SKM-1 treated with dmso at 0.1 percent for 144 hours (cell line): Measurements from ENCODE around the gene IL11RA.

Experiments
- DNase-seq: peaks from one replicate; lab custom pipeline; 2025; ENCODE audit not compliant: unreplicated experiment; lab: John Stamatoyannopoulos, UW

The IL11RA gene

DNA sequence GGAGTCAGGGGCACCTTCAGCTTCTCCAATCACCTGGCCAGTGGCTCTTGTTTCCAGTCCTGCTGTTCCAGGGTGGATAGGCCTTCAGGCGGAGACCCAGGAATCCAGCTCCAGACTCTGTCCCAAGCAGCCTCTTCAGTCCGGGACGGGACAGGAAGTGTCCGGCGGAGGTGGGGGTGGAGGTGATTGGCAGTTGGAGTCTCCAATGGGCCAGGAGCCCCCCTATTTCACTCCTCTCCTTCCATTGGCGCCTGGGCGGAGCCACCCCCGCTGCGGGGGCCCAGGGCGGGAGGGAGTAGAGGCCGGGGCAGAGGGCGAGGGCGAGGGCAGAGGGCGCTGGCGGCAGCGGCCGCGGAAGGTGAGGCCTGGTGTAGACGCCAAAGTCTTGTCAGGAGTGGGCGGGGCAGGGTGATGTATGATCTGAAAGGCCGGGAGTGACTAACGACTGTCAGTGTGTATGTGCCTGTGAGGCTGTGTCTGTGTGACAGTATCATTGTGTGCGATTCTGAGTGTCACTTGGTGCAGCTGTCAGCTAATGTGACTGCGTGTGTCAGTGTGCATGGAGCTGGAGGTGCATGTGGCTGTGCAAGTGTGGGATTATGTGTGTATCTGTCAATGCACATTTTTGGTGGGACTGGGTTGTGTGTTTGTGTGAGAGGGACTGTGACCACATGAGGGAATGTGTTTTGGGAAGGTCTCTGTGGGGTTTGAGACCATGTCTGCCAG lies at the start of gene IL11RA:
Gene IL11RA, plus strand, starts transcription at position 310 of the 726 bp plus-strand sequence. CDS start 3,033 bp downstream, outside the sequence.
- DNase-seq = no peak

- DNase-seq = peak; percentile 41
Measured at GRCh38 chr9:34603610-34604231, 48.3 kb upstream of the IL11RA start.

- no peak for DNase-seq
Measured at GRCh38 chr9:34606190-34606589, 45.8 kb upstream of the IL11RA start.

GRCh38 chr9:34606905-34607304 lies 45.1 kb upstream of the IL11RA start:
- DNase-seq = no peak

- DNase-seq = no peak
Measured at GRCh38 chr9:34607331-34607730, 44.7 kb upstream of the IL11RA start.

DNA sequence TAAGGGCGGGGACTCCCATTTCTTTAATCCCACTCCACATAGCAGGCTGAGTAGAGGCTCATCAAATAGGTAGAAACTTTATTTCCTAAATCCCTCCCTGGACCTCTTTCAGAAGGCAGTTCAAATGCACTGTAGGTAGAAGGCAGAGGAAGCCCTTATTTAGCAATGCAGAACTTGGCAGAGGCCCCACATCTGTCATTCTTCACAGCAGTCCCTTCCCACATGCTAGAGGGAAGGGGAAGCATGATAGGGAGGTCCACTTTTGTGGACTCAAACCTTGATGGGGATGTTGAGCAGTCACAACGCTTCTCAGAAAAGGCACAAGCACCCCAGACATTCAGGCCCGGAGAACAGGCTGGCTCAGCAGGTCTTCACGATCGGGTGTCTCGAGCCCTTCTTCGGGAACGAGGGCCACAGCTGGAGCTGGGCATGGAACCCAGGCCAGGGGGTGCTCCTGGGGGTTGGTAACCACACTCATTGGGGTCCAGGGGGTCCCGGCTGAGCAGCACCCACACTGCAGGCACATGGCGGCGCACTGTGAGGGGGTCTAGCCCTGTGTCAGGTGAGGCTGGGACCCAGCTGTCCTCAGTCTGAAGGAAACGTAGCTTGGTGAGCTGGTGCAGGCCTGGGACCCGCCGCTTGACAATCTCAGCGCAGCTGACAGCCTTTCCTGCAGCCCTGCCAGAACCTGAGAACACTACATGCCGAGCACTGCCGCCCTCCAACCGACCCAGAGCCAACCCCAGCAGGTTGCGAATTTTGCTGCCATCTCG lies 41.4 kb upstream of the IL11RA start:
- no peak for DNase-seq

- no peak for DNase-seq
Measured at GRCh38 chr9:34611251-34611810, 40.7 kb upstream of the IL11RA start.

DNA sequence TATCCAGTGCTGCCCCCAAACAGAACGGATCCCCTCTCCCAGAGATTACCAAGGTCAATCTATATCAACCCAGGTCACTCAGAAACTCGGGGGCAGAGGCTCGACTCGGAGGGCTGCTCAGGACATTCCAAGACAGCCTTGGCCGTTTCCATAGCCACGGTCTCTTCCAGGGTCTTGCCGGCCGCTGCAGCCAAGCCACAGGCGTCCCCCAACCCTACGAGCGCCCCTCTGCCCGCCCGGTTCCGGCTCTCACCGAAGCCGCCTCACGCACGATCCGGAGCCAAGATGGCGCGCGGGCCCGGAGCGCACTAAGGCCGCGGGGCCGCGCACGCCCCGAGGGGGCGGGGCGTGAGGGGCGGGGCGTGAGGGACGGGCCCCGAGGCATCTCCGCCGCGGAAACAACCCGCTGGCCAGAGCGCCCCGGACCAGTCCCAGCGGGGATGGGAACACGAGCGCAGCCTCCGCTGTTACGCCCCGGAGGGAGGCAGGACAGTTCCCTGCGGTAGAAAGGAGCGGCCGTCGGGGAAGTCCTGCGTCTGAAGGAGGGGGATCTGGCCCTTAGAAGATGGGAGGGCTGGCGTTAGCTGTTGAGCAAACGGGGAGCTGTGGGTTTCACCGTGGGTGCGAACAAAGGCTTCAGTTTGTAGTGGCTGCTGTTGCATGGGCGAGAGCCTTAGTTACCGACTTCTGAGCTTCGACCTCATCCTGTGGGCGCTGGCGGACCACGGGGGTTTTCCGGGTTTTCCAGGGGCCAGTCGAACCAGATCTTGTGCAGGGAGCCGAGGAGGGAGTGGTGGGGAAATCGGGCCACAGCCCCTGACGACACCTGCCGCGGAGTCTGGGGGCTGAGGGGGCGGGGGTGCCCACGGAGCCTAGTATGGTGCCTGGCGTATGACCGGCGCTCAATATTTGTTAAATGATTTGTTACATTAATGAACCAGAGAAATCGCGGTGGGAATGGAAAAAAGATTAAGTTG lies 39.9 kb upstream of the IL11RA start, which contains the start of gene RPP25L:
Gene RPP25L, minus strand, starts transcription at position 287 of the 977 bp plus-strand sequence. CDS start 801 bp downstream, outside the sequence.
- peak; percentile 71 for DNase-seq

GRCh38 chr9:34612788-34613390 lies 39.1 kb upstream of the IL11RA start:
- DNase-seq = peak; percentile 76

DNA sequence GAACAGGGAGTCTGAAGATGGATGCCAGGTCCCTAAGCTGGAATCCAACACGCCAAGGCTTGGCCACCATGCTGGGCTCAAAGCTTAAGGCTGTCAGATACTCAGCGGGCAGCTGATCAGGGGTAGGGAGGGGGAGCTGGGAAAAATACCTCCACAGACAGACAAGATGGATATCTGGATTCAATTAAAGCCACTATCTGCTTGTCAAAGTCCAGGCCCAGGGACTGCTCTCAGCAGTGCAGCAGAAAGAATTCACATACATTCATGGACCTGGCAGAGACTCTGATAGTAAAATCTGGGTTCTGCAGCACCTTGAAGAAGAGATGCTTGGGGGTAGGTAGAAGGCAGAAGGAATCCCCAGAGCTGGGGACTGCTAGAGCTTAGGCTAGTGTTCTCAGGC lies 36.9 kb upstream of the IL11RA start:
- DNase-seq = no peak

- DNase-seq = peak; percentile 89
Measured at GRCh38 chr9:34620061-34620994, 31.7 kb upstream of the IL11RA start, which contains the start of gene DCTN3. Gene DCTN3 (minus strand): TSS chr9:34620495. CDS start chr9:34620464, 31 bp downstream.

- DNase-seq = no peak
Measured at GRCh38 chr9:34623374-34624235, 28.4 kb upstream of the IL11RA start.

- no peak for DNase-seq
Measured at GRCh38 chr9:34624475-34625185, 27.4 kb upstream of the IL11RA start.

GRCh38 chr9:34625186-34625486 lies 26.8 kb upstream of the IL11RA start:
- DNase-seq = no peak

DNA sequence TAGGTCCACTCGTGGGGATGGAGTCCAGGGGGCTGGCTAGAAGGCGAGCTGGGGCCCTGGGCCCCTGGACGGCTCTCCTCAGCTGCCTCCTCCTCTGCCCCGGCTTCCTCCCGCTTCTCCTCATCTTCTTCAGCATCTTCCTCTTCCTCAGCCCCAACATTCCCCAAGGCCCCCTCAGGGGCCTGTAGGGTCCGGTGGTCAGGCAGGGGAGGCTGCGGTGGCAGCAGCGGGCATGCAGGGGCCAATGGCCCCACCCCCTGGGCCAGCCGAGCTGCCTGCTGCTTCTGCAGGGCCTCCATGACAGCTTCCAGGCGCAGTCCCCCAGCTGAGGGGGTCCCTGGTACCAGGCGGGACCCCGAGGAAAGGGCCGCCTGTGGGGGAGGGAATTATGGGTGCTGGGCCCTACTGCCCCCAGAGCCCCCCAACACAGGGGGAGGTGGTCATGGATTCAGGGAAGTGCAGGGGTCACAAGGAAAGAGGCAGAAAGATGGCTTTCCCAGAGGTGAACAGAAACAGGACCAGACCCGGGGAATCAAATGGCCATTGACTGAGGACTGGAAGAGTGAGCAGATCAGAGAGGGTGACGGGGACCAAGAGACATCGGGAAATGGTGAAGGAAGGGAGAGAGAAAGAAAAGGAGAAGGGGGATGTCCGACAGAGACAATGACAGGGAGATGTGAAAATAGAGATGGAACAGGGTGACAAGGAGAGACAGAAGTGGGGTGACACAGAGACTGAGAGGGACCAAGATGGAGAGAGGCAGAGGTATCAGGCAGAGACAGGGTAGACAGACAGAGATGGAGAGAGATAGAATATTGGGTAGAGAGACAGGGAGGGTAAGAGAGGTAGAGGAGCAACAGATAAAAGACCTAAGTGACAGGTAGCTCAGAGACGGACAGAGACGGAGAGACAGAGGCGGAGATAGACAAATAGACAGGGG lies 24.0 kb upstream of the IL11RA start:
- DNase-seq = no peak
